NCI-H510A (cell line): ENCODE measurements around the gene KRTAP5-8.
"Not testable (repeated sequence)": the region's sequence is repeated elsewhere in the genome, so short reads cannot be mapped to it uniquely, and the experiment has no call there.

Experiments
- DNase-seq: peaks from one replicate; lab custom pipeline; 2025; lab: John Stamatoyannopoulos, UW

Gene KRTAP5-8

GRCh38 chr11:71507102-71507501 lies 30.7 kb upstream of the KRTAP5-8 start:
- DNase-seq, result no peak

- no peak for DNase-seq
Measured at GRCh38 chr11:71518506-71519471, 19.0 kb upstream of the KRTAP5-8 start.

- DNase-seq, result no peak
Measured at GRCh38 chr11:71519546-71519945, 18.3 kb upstream of the KRTAP5-8 start.

GRCh38 chr11:71525188-71525937 lies 12.5 kb upstream of the KRTAP5-8 start:
- no peak for DNase-seq

GRCh38 chr11:71525938-71526495 lies 11.8 kb upstream of the KRTAP5-8 start:
- no peak for DNase-seq

GRCh38 chr11:71526796-71527575 lies 10.8 kb upstream of the KRTAP5-8 start, which contains the start of gene KRTAP5-7:
Gene KRTAP5-7, plus strand, starts transcription at chr11:71527267. Its CDS starts 34 bp downstream, at chr11:71527301.
- DNase-seq, result not testable (repeated sequence)

GRCh38 chr11:71527576-71528210 lies 10.1 kb upstream of the KRTAP5-8 start:
- no peak for DNase-seq

- no peak for DNase-seq
Measured at GRCh38 chr11:71530602-71531001, 7.2 kb upstream of the KRTAP5-8 start.

GRCh38 chr11:71532036-71532610 lies 5.7 kb upstream of the KRTAP5-8 start:
- no peak for DNase-seq

- DNase-seq, result not testable (repeated sequence)
Measured at GRCh38 chr11:71534711-71535608, 2.9 kb upstream of the KRTAP5-8 start.

- DNase-seq, result no peak
Measured at GRCh38 chr11:71535825-71536224, 2.0 kb upstream of the KRTAP5-8 start.

- DNase-seq, result no peak
Measured at GRCh38 chr11:71537537-71537936, 288 bp upstream of the KRTAP5-8 start.

GRCh38 chr11:71538666-71538990 lies 803 bp downstream of the KRTAP5-8 start:
- DNase-seq, result no peak

- no peak for DNase-seq
Measured at GRCh38 chr11:71539017-71539416, 1.2 kb downstream of the KRTAP5-8 start.

- DNase-seq, result not testable (repeated sequence)
Measured at GRCh38 chr11:71539971-71540370, 2.1 kb downstream of the KRTAP5-8 start.

GRCh38 chr11:71540521-71541304 lies 2.9 kb downstream of the KRTAP5-8 start:
- not testable (repeated sequence) for DNase-seq

GRCh38 chr11:71542382-71542781 lies 4.6 kb downstream of the KRTAP5-8 start:
- DNase-seq, result no peak

GRCh38 chr11:71542879-71543777 lies 5.3 kb downstream of the KRTAP5-8 start:
- no peak for DNase-seq
